GM21786 (cell line): ENCODE measurements around the gene ILDR2.

Experiments
- ATAC-seq: cut with Tn5 transposase; IDR thresholded peaks from one replicate; pipeline ENCODE4 v1.9.1; 2021; ENCODE audit not compliant: unreplicated experiment

ILDR2 gene

GRCh38 chr1:166975361-166976129 is at the start of gene ILDR2:
Gene ILDR2, minus strand, starts transcription at chr1:166975540. Its CDS starts 272 bp downstream, at chr1:166975268.
- peak; percentile 57 for ATAC-seq

- ATAC-seq: no peak
Observed at GRCh38 chr1:167022384-167022783, 47.0 kb upstream of the ILDR2 start.

GRCh38 chr1:167016100-167016750 is 40.9 kb upstream of the ILDR2 start:
- no peak for ATAC-seq

- no peak for ATAC-seq
Observed at GRCh38 chr1:167013108-167013929, 38.0 kb upstream of the ILDR2 start.

GRCh38 chr1:167012570-167012969 is 37.2 kb upstream of the ILDR2 start:
- no peak for ATAC-seq

- ATAC-seq: no peak
Observed at GRCh38 chr1:167011560-167012191, 36.3 kb upstream of the ILDR2 start.

- ATAC-seq: no peak
Observed at GRCh38 chr1:167003711-167004110, 28.4 kb upstream of the ILDR2 start.

- no peak for ATAC-seq
Observed at GRCh38 chr1:167002354-167002753, 27.0 kb upstream of the ILDR2 start.

- ATAC-seq: no peak
Observed at GRCh38 chr1:167000546-167000945, 25.2 kb upstream of the ILDR2 start.

- no peak for ATAC-seq
Observed at GRCh38 chr1:166999500-167000055, 24.2 kb upstream of the ILDR2 start.

- no peak for ATAC-seq
Observed at GRCh38 chr1:166999075-166999474, 23.7 kb upstream of the ILDR2 start.

GRCh38 chr1:166988974-166989515 is 13.7 kb upstream of the ILDR2 start, which contains the start of gene MAEL:
Gene MAEL, plus strand, starts transcription at chr1:166989280. Its CDS starts 73 bp downstream, at chr1:166989353.
- no peak for ATAC-seq

GRCh38 chr1:166981589-166981988 is 6.2 kb upstream of the ILDR2 start:
- no peak for ATAC-seq

GRCh38 chr1:166980818-166981217 is 5.5 kb upstream of the ILDR2 start:
- no peak for ATAC-seq

GRCh38 chr1:166980383-166980782 is 5.0 kb upstream of the ILDR2 start:
- no peak for ATAC-seq

GRCh38 chr1:166978821-166979220 is 3.5 kb upstream of the ILDR2 start:
- peak; percentile 39 for ATAC-seq

GRCh38 chr1:166977951-166978350 is 2.6 kb upstream of the ILDR2 start:
- no peak for ATAC-seq

- ATAC-seq: no peak
Observed at GRCh38 chr1:166974647-166975345, 544 bp downstream of the ILDR2 start.

- no peak for ATAC-seq
Observed at GRCh38 chr1:166972826-166973225, 2.5 kb downstream of the ILDR2 start.

GRCh38 chr1:166972193-166972592 is 3.1 kb downstream of the ILDR2 start:
- ATAC-seq: no peak
